GM19025 (cell line): ENCODE results near the gene RABEP2.
A peak's percentile ranks its signal among the peaks of the same experiment; 100 is the strongest.
"Not testable (repeated sequence)": the region's sequence is repeated elsewhere in the genome, so short reads cannot be mapped to it uniquely, and the experiment has no call there.

Experiments used
- ATAC-seq: cut with Tn5 transposase; IDR thresholded peaks from one replicate; pipeline ENCODE4 v1.9.1; 2021; ENCODE audit warnings: mild to moderate bottlenecking, low read depth, moderate library complexity; ENCODE audit not compliant: unreplicated experiment

Gene RABEP2, protein sequence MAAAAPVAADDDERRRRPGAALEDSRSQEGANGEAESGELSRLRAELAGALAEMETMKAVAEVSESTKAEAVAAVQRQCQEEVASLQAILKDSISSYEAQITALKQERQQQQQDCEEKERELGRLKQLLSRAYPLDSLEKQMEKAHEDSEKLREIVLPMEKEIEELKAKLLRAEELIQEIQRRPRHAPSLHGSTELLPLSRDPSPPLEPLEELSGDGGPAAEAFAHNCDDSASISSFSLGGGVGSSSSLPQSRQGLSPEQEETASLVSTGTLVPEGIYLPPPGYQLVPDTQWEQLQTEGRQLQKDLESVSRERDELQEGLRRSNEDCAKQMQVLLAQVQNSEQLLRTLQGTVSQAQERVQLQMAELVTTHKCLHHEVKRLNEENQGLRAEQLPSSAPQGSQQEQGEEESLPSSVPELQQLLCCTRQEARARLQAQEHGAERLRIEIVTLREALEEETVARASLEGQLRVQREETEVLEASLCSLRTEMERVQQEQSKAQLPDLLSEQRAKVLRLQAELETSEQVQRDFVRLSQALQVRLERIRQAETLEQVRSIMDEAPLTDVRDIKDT

DNA sequence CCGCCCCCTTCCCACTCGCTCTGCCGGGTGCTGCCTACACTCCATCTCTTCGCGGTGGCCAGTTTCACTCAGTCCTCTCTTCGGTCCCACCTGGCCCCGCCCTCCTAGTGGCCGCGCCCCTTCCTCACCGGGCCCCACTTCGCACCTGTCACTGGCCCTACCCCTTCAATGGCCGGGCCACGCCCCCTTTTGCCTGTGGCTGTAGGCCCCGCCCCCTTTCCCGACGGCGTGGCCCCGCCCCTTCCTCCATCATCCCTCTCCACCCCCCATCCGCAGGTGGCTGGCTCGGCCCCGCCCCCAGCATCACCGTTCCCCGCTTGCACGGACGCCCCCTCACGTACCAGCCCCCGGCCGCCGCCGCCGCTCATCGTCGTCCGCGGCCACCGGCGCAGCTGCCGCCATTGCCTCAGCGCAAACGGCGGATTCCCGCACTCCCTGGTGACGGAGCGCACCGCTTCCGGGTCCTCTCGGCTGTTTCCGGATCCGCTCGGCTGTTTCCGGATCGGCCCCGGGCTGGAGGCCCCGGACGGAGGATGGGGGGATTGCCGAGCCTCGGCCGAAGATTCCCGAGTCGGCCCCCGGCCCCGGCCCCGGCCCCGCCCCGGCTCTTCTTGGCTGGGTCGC, at the start of gene RABEP2:
TSS of gene RABEP2 (minus strand) at position 477 of the 624 bp plus-strand sequence. CDS start at position 402, 75 bp downstream.
- ATAC-seq = peak; percentile 67

DNA sequence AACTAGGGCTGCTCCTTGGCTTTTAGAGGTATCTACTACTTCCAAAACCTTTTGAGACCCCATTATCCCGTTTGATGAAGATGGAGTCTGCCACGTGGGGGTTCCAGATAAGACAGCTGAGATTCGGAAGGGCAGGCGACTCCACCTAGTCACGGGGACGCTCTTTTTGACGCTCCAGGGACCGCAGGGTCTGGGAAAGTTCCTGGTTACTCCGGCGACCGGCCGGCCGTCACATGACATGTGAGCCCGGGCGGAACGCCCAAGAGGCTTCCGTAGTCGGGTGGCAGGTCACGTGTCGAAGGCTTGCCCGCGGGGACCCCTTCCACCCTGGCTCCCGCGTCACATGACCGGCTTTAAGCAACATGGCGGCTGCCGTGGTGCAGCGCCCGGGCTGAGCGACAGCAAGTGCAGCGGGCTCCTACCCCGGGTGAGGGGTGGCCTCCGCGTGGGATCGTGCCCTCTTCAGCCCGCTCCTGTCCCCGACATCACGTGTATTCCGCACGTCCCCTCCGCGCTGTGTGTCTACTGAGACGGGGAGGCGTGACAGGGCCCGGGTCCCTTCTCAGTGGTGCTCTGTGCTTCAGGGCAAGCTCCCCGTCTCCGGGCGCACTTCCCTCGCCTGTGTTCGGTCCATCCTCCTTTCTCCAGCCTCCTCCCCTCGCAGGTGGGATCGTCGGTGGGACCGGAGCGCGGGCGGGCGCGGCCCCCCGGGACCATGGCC, 49.6 kb upstream of the RABEP2 start, which contains the start of gene SPNS1:
TSS of gene SPNS1 (plus strand) at position 342 of the 721 bp plus-strand sequence. CDS start at position 716, 374 bp downstream.
- ATAC-seq = peak; percentile 87

DNA sequence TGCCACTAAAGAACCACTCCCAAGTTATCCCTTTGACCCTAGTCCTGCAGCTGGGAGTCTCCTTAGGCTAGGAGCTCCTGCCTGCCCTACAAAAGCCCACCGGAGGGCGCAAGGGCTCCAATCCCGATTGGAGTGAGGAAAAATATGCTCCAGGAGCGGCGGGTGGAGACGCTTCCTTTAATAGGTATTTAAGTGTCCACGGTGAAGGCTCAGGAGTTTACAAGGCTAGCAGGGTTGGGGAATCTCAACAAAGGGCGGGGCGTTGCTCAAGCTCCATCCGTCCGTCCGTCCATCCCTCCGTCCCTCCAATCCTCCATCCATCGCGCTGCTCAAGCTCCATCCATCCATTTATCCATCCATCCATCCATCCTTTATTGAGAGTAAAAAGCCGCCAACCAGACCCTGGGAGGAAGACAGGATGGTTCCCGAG, 49.0 kb upstream of the RABEP2 start:
- ATAC-seq = no peak

DNA sequence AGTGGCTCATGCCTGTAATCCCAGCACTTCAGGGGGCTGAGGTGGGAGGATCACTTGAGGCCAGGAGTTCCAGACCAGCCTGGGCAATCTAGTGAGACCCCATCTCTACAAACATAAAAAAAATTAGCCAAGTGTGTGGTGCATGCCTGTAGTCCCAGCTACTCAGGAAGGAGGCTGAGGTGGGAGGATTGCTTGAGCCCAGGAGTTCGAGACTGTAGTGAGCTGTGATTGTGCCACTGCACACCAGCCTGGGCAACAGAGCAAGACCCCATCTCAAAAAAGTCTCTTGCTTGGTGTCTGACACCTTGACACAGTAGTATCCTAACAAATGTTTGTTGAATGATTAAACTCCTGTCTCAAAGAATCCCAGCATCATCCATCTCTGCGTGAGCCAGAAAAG, 44.7 kb upstream of the RABEP2 start:
- not testable (repeated sequence) for ATAC-seq

DNA sequence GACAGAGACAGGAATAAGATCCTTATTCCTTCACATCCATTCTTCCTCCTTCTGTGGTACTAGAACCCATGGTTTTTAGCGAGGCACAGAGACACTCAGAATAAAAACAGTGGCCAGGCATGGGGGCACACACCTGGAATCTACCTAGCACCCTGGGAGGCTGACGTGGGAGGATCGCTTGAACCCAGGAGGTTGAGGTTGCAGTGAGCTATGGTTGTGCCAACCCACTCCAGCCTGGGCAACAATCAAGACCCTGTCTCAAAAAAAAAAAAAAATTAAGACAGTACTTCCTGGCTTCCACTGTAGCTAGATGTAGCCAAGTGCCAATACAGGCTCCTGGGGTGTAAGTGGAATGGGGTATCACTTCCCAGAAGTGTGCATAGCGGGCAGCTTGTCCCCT, 42.1 kb upstream of the RABEP2 start:
- no peak for ATAC-seq

DNA sequence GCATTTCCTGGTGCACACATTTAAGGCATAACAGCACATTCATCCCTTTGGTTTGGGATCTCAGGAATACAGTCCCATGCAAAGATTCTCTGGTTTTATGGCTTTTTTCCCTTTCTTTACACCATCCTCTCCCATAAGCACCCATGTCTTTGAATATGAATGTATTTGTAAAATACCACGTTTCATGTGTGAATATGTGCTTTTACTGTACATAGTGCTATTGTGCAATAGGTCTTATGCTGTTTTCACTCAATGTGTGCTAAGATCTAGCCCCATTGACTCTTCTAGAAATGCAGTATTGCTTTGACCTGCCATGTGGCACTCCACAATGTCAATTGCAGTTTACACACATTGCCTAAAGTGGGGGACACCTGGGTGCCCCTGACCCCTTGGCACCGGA, 39.5 kb upstream of the RABEP2 start:
- no peak for ATAC-seq

DNA sequence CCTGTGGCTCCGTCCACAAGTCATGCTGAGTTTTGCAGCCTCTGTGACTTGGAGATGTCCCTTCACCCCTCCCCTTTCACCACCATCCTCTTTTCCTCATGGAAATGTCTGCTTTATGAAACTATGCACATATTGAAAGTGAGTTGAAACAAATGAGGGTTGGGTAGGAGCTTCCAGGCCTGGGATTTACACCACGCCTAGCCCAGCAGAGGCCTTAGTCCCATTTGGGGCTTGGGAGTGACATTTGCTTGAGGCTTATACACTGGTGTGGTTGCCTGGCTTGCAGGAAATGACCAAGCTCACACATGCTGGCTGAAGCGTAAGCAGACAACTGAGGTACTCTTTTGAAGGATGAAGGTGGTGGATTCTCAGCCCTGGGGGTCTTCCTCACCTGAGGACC, 39.0 kb upstream of the RABEP2 start:
- no peak for ATAC-seq

DNA sequence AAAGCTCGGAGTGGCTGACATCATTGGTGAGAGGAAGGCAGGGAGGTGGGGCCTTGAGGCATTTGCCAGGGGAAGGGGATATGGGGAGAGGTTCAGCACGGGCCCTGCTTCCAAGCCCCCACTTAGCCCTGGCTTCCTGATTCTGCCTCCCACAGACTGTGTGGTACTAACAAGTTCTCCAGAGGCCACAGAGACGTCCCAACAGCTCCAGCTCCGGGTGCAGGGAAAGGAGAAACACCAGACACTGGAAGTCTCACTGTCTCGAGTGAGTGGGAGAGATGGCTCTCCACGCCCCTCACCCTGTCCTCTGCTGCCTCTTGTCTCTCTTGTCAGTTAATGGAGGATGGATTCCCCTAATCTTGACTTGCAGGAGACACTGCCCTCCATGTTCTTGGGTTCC, 33.8 kb upstream of the RABEP2 start:
- ATAC-seq = no peak

DNA sequence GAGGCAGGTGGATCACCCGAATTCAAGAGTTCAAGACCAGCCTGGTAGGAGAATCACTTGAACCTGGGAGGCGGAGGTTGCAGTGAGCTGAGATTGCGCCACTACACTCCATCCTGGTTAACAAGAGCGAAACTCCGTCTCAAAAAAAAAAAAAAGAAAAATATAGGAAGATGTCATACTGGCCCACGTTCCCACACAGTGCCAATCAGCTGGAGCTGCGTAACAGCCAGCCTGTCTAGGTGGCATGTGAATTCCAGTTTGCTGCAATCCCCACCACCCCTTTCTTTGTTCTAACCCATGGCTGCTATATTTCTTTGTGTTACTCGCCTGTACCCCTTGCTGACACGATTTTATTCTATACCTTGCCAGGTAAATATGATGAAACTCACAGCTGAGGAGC, 33.2 kb upstream of the RABEP2 start:
- no peak for ATAC-seq

DNA sequence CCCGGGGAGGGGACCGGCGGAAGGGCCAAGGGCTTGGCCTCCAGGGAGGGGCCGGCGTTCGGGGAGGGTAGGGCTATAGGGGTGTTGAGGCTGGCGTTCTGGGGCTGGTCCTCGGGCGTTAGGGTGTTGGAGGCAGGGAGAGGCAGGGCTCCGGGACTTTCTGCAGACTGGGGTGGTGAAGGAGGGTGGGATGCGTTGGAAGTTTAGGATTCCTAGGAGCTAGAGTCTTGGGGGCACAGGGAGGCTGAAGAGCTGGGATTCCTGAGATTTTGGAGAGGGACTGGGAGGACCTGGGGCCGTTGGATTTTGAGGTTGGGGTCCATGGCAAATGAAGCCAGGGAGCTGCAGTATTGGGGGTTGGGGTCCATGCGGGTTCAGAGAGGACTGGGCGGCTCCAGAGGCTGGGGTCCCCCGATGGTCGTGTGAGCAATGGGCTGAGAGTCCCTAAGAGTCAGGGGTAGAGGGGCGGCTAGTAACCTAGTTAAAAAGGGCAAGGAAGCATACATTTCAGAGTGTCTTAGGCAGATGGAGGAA, 26.4 kb upstream of the RABEP2 start:
- ATAC-seq = peak; percentile 6

DNA sequence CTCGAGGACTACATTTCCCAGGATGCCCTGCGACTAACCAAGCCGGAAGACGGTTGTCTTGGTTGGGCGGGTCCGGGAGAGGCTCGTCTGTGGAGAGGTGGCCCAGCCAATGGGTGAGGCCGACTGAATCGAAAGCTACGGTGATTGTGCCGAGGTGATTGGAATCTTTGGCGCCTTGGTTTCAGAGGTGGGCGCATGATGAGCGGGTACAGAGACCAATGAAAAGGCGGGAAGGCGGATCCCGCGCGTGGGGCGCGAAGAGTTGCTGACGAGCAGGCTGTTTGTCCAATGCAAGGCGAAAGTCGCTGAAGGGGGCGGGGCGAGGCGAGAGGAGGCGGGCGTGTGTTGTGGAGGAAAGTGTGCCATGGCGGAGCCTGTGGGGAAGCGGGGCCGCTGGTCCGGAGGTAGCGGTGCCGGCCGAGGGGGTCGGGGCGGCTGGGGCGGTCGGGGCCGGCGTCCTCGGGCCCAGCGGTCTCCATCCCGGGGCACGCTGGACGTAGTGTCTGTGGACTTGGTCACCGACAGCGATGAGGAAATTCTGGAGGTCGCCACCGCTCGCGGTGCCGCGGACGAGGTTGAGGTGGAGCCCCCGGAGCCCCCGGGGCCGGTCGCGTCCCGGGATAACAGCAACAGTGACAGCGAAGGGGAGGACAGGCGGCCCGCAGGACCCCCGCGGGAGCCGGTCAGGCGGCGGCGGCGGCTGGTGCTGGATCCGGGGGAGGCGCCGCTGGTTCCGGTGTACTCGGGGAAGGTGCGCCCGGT, 25.8 kb upstream of the RABEP2 start, which contains the start of gene NFATC2IP:
TSS of gene NFATC2IP (plus strand) at position 290 of the 762 bp plus-strand sequence. CDS start at position 365, 75 bp downstream.
- ATAC-seq = peak; percentile 95

DNA sequence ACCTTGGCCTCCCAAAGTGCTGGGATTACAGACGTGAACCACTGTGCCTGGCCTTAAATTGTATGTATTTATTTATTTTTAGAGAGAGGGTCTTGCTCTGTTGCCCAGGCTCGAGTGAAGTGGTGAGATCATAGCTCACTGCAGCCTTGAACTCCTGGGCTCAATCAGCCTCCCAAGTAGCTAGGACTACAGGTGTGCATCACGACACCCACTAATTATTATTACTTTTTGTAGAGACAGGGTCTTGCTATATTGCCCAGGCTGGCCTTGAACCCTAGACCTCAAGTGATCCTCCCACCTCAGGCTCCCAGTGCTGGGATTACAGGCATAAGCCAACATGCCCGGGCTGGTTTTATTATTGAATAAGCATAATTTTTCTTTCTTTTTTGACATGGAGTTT, 21.6 kb upstream of the RABEP2 start:
- ATAC-seq = no peak

DNA sequence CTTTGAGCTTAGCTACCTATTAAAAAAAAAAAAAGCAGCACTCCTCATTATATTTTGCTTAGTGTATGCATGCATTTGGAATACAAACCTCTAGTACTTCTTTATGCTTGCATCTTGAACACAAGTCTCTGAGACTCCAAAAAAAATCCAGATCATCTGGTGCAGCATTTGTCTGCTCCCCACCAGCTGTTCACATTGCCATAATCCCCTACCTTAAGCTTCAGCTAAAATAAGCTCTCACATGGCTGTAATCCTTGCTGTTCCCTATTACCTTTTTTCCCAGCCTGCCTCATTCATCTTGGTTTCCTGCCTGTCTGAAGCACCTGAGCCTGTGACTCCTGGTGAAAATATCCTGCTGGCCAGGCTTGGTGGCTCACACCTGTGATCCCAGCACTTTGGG, 18.2 kb upstream of the RABEP2 start:
- no peak for ATAC-seq

DNA sequence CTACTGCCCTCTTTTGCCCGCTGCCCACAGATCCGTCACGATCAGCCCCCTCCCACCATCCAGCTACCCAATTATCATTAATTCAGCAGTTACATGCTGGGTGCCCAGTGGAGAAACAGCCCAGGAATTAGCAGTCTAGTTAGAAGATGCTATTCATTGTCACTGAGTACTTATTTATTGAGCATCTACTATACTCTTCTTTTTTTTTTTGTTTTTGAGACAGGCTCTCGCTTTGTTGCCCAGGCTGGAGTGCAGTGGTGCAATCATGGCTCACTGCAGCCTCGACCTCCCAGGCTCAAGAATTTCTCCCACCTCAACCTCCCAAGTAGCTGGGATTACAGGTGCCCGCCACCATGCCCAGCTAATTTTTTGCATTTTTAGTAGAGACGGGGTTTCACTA, 14.8 kb upstream of the RABEP2 start:
- ATAC-seq = not testable (repeated sequence)

DNA sequence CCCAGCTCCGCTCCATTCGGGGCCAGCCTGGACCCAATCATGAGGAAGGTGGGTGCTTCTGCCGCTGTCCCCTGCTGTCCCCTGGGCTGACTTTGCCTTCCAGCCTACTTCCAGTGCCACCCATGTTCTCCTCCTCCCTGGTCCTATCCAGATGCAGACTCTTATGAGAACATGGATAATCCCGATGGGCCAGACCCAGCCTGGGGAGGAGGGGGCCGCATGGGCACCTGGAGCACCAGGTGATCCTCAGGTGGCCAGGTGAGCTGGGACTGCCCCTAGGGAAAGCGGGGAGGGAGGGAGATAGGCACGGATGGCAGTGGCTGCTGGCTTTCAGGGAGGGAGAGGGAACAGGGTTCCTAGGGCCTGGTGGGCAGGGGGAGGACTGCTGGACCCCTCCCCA, 13.7 kb upstream of the RABEP2 start:
- ATAC-seq = no peak

DNA sequence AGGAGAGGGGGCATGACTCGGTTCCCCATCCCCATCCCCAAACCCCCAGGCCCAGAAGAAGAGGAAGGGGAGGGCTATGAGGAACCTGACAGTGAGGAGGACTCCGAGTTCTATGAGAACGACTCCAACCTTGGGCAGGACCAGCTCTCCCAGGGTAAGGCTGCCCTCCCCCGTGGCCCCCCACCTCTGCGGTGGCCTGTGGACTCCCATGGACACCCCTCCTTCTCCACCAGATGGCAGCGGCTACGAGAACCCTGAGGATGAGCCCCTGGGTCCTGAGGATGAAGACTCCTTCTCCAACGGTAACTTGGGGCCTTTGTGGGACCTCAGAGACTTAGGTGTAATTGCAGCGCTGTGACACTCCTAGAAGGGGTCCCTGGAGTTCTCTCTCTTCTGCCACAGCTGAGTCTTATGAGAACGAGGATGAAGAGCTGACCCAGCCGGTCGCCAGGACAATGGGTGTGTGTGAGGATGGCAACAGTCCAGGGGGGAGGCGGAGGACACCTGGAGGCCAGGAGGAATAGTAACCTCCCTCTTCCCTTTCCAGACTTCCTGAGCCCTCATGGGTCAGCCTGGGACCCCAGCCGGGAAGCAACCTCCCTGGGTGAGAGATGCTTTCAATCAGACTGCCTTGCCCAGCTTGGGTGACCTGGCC, 12.3 kb upstream of the RABEP2 start:
- no peak for ATAC-seq

DNA sequence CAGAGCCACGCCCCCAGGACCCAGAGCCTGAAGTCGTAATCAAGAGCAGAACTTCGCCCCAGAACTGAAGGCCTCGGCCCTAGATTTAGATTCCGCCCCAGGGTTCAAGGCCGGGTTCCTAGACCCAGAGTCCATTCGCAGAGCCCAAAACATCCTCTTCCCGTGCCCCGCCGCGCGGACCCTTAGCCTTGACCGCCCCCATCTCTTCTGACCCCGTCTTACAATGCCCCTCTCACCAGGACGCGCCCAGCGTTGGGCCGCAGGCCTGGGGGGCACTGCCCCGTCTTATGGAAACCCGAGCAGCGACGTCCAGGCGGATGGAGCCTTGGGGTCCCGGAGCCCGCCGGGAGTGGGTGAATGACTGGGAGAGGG, 11.7 kb upstream of the RABEP2 start:
- ATAC-seq = no peak

DNA sequence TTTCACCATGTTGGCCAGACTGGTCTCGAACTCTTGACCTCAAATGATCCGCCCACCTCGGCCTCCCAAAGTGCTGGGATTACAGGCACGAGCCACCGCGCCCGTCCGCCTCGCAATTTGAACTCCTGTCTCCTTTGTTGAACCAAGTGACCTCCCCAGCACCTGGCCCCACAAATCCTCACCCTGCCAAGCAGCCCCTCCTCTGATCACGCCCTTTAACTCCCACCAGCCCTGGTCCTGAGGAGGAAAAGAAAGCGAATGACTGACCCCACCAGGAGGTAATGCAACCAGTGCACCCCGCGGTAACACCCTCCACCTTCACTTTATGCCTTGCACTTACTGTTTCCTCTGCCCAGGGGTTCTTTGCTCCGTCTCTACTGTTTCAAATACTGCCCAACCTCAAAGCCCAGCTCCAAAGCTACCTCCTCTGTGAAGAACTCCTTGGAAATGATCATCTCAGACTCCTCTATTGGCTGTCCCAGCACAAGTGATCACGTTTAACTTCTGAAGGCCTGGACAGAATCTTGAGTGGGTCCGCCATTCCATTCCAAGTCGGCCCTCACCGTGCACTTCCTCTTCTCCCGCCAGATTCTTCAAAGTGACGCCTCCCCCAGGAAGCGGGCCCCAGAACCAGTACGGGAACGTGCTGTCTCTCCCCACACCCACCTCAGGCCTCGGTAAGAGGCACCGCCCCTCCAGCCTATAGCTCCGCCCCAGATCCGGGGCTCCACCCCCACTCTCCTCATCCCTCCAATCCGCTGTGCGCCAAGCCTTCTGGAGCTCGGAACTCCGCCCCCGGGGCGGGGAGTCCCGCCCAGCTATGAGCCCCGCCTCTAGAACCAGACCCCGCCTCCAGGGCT, 11.1 kb upstream of the RABEP2 start:
- peak; percentile 74 for ATAC-seq
